Esophagus squamous epithelium (tissue), 4 donors: ENCODE measurements around the gene BCKDHB.

ENCODE experiments used
- CTCF ChIP-seq, 6 experiments: fragments of 450-650 bp in 4 of 6; fragments of 200-600 bp in 2 of 6; sonication (generic) in 2 of 6; IDR thresholded peaks; one replicate each; pipeline ENCODE4 v1.5.1; 2016 to 2019; ENCODE audit warnings: antibody characterized with exemption in 6 of 6, mild to moderate bottlenecking in 4 of 6, moderate library complexity in 4 of 6
- POLR2A ChIP-seq, 4 donors: fragments of 450-650 bp; IDR thresholded peaks; one replicate each; pipeline ENCODE4 v1.6.1; 2017; ENCODE audit warnings: antibody characterized with exemption in 4 of 4, mild to moderate bottlenecking in 4 of 4, moderate library complexity in 3 of 4

- TF ChIP-seq CTCF (IDR thresholded peaks at IDR 0.05) (no peak), POLR2A (IDR thresholded peaks at IDR 0.05) (no peak)
Observed at GRCh38 chr6:80235647-80236046, 129.2 kb downstream of the BCKDHB start.
